Metanephros (tissue), 1 donor: ENCODE results near the gene SLC5A9. TPM values are rescaled to one million over a fixed set of nuclear protein-coding genes. Genes with fewer than 3 reads are reported as not detected.

Experiments
- total RNA-seq: library from RNA; depleted of rRNA; stranded (reverse); fragments of >200 nt; gene quantifications from one replicate; pipeline ENCODE4 v1.2.3, GENCODE V29; 2014

SLC5A9 gene
- total RNA-seq, result 7.7 TPM

GRCh38 chr1:48222501-48223242 lies at the start of gene SLC5A9:
Gene SLC5A9, plus strand, starts transcription at chr1:48222716. Its CDS starts 21 bp downstream, at chr1:48222737.

Other genes starting within 250 kb of the SLC5A9 start
- 6.4 TPM for gene TRABD2B, start 225.3 kb upstream of the SLC5A9 start, total RNA-seq
- 31.8 TPM for gene SPATA6, start 249.5 kb downstream of the SLC5A9 start, total RNA-seq